Measurements from ENCODE around the gene SART1.
A peak's percentile ranks its signal among the peaks of the same experiment; 100 is the strongest.

The SART1 gene

DNA sequence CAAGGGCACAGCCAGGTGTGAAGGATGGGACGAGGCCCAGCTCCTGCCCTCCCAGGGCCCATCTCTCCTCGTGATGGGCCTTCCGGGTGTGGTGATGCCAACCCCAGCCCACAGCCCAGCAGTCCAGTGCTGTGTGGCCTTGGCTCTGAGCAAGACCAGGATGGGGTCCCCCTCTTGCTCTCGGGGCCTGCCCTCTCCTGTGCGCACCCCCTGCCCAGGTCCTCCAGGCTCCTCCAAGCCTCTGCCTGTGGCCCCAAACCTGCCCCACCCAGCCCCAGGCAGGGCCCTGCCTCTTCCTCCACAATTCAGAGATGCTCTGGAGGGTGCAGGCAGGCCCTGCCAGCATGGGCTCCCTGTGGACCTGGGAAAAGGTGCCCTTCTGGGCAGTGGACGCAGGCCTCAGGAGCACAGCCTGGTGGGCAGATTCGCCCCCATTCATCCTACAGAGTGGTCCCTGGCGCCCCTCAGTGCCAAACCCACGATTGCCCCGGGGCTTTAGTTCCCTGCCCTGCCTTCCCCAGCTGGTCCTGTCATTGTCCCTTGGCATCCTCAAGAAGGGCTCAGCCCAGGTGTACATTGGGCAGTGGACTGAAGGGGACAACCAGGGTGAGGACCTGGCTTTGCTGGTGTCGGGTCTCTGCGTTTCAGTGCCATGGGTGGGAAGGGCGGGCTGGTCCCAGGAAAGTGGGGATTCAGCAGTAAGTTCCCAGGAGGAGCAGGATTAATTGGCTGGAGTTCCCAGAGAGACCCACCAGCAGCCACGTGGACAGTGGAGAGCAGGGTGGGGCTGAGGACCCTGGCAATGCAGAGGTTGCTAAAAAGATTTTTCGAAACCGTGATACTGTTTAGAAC lies 20.7 kb downstream of the SART1 start:
- H3K9me3 Mint-ChIP-seq, result no peaks in the 10 kb centered on the region
- no peaks in the 10 kb centered on the region for H3K4me1 Mint-ChIP-seq (ENCODE audit: low read depth)
- no peaks in the 10 kb centered on the region for H3K27me3 Mint-ChIP-seq
- peaks cover 29% of the 10 kb centered on the region for H3K36me3 Mint-ChIP-seq (ENCODE audit: low read depth)
- no peak overlapping the region for H3K27ac Mint-ChIP-seq
- H3K4me3 Mint-ChIP-seq, result no peak overlapping the region
- DNase-seq, result no peak

DNA sequence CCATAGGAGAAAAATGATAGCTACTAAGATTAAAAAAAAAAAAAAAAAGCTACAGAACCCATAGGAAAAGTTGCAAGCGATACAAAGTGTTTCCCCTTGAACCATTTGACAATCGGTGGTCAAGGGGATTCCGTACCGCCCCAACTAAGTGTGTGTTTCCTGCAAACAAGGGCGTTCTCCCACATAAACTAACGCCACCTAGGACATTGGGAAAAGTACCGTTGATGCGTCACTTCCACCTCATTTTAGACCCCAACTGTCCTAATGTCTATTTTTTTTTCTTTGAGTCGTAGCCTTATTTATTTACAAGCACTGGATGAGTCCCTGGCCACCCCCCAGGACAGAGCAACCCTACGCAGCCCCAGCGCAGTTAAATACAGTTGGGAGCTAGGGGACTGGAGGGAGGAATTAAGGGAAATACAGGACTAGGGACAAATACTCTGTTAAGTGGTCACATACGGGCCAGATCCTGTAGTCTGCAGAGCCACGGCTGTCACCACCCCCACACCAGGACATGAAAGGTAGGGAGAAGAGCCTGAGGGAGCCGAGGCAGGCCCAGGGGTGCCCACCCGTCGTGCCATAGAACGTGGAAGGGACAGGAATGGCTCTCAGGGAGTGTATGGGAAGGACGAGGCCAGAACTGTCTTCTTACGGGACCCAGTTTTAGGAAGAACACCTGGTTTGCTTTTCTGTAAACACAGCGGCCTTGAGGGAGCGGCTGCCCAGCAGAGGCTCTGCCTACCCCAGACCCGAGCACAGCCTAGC lies 21.5 kb downstream of the SART1 start:
- Mint-ChIP-seq H3K27ac (no peak overlapping the region), H3K9me3 (no peaks in the 10 kb centered on the region), H3K4me1 (ENCODE audit: low read depth) (no peaks in the 10 kb centered on the region), H3K36me3 (ENCODE audit: low read depth) (peaks cover 23% of the 10 kb centered on the region), H3K27me3 (no peaks in the 10 kb centered on the region), H3K4me3 (no peak overlapping the region)
- no peak for DNase-seq

DNA sequence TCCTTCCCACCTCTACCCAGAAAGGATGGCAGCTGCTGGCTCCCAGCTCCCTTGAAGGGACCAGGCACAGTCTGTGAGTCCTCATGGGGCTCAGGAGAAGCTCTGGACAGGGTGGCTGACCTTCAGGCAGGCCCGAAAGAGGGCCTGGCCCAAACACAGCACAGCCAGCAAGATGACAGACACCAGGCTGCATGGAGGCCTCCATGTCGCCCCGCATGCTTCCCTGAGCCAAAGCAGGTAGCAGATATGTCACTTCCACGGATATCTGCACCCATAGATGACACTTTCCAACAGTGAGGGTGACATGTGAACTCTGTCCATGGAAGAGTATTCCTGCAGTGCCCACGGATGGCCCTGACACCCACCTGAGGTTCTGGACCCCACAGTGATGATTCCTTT lies 22.1 kb downstream of the SART1 start:
- no peak overlapping the region for H3K27ac Mint-ChIP-seq
- no peak overlapping the region for H3K4me3 Mint-ChIP-seq
- no peaks in the 10 kb centered on the region for H3K27me3 Mint-ChIP-seq
- H3K4me1 Mint-ChIP-seq (ENCODE audit: low read depth), result no peaks in the 10 kb centered on the region
- no peak for DNase-seq
- peaks cover 18% of the 10 kb centered on the region for H3K36me3 Mint-ChIP-seq (ENCODE audit: low read depth)
- H3K9me3 Mint-ChIP-seq, result no peaks in the 10 kb centered on the region

DNA sequence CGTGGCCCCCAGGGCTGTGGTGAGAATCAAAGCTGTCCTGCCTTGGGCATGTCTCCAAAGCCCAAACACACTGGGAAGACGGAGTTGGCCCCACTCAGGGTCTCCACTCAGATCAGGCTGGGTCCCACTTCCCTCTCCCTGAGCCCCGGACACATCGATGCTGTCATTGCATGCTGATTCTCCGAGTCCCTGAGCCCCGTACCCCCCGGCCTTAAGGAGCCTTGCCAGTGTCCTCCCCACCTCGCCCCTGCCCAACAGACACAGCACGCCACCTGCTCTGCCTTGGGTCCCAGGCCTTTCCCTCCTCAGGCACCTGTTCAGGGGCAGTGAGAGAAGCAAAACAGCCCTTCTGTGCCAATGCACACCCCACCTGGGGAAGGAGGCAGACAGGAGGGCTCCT lies 25.8 kb downstream of the SART1 start:
- no peak overlapping the region for H3K27ac Mint-ChIP-seq
- peaks cover 17% of the 10 kb centered on the region for H3K36me3 Mint-ChIP-seq (ENCODE audit: low read depth)
- no peaks in the 10 kb centered on the region for H3K9me3 Mint-ChIP-seq
- no peak for DNase-seq
- H3K4me1 Mint-ChIP-seq (ENCODE audit: low read depth), result peaks cover 5% of the 10 kb centered on the region
- no peaks in the 10 kb centered on the region for H3K27me3 Mint-ChIP-seq
- H3K4me3 Mint-ChIP-seq, result no peak overlapping the region

- Mint-ChIP-seq H3K36me3 (ENCODE audit: low read depth) (peaks cover 22% of the 10 kb centered on the region), H3K27ac (peak overlapping the region; percentile 80), H3K4me3 (no peak overlapping the region), H3K4me1 (ENCODE audit: low read depth) (peaks cover 5% of the 10 kb centered on the region), H3K9me3 (no peaks in the 10 kb centered on the region), H3K27me3 (no peaks in the 10 kb centered on the region)
- DNase-seq, result peak; percentile 83
These were observed 27.5 kb downstream of the SART1 start for GRCh38 chr11:65988791-65989592.

DNA sequence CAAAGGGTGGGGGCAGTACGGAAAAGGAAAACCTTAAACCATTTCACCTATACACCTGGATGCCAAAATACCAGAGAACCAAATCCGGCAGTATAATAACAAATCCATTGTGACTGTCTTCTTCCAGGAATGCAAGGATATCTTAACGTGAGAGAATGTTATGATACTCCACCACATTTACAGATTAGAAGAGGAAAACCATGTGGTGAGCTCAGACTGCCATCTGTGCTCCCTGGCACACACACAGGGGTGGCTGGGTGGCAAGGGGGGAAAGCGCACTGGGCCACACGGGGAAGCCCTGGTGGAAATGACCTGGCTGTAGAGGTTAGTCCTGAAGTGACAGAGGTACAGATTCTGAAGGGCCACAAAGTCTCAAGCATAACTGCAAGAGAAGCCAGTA lies 30.5 kb downstream of the SART1 start:
- peaks cover 43% of the 10 kb centered on the region for H3K36me3 Mint-ChIP-seq (ENCODE audit: low read depth)
- H3K27me3 Mint-ChIP-seq, result no peaks in the 10 kb centered on the region
- no peak overlapping the region for H3K27ac Mint-ChIP-seq
- peaks cover 7% of the 10 kb centered on the region for H3K4me1 Mint-ChIP-seq (ENCODE audit: low read depth)
- H3K9me3 Mint-ChIP-seq, result no peaks in the 10 kb centered on the region
- H3K4me3 Mint-ChIP-seq, result no peak overlapping the region
- DNase-seq, result no peak

- DNase-seq, result no peak
- peaks cover 76% of the 10 kb centered on the region for H3K36me3 Mint-ChIP-seq (ENCODE audit: low read depth)
- peaks cover 24% of the 10 kb centered on the region for H3K4me1 Mint-ChIP-seq (ENCODE audit: low read depth)
- no peaks in the 10 kb centered on the region for H3K9me3 Mint-ChIP-seq
- H3K27me3 Mint-ChIP-seq, result no peaks in the 10 kb centered on the region
- peak overlapping the region; percentile 85 for H3K27ac Mint-ChIP-seq
- no peak overlapping the region for H3K4me3 Mint-ChIP-seq
These were observed 35.8 kb downstream of the SART1 start for GRCh38 chr11:65997286-65997685.

GRCh38 chr11:66001942-66002647 lies 40.6 kb downstream of the SART1 start, which contains the start of the genes BANF1 and EIF1AD:
BANF1 (plus strand) TSS chr11:66002503; CDS start chr11:66003251, 748 bp downstream.
EIF1AD (minus strand) TSS chr11:66002157; CDS start chr11:66000389, 1,768 bp downstream.
- peaks cover 91% of the 10 kb centered on the region for H3K36me3 Mint-ChIP-seq (ENCODE audit: low read depth)
- no peaks in the 10 kb centered on the region for H3K9me3 Mint-ChIP-seq
- H3K4me1 Mint-ChIP-seq (ENCODE audit: low read depth), result peaks cover 42% of the 10 kb centered on the region
- H3K4me3 Mint-ChIP-seq, result peak within 1 kb of the TSS; percentile 100
- no peaks in the 10 kb centered on the region for H3K27me3 Mint-ChIP-seq
- peak within 1 kb of the TSS; percentile 99 for H3K27ac Mint-ChIP-seq
- peak; percentile 94 for DNase-seq

- DNase-seq, result no peak
- Mint-ChIP-seq H3K9me3 (no peaks in the 10 kb centered on the region), H3K27me3 (no peaks in the 10 kb centered on the region), H3K4me3 (peak overlapping the region; percentile 100), H3K4me1 (ENCODE audit: low read depth) (peaks cover 40% of the 10 kb centered on the region), H3K27ac (peak overlapping the region; percentile 99), H3K36me3 (ENCODE audit: low read depth) (peaks cover 84% of the 10 kb centered on the region)
These were observed 41.2 kb downstream of the SART1 start for GRCh38 chr11:66002648-66003225.

DNA sequence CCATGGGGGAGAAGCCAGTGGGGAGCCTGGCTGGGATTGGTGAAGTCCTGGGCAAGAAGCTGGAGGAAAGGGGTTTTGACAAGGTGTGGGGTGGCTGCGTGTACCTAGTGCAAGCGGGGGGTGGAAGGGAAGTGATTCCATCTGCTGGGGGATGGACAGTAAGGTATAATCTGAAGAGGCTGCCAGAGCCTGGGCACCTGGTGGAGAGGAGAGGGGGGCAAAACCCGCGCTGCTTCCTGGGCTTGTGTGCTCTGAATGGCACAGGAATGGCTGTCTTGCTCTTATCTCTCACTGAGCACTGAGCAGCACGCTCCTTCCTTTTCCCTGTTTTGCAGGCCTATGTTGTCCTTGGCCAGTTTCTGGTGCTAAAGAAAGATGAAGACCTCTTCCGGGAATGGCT lies 41.8 kb downstream of the SART1 start:
- peak overlapping the region; percentile 99 for H3K27ac Mint-ChIP-seq
- H3K36me3 Mint-ChIP-seq (ENCODE audit: low read depth), result peaks cover 79% of the 10 kb centered on the region
- no peaks in the 10 kb centered on the region for H3K27me3 Mint-ChIP-seq
- H3K9me3 Mint-ChIP-seq, result no peaks in the 10 kb centered on the region
- H3K4me3 Mint-ChIP-seq, result peak overlapping the region; percentile 100
- peaks cover 40% of the 10 kb centered on the region for H3K4me1 Mint-ChIP-seq (ENCODE audit: low read depth)
- DNase-seq, result no peak

DNA sequence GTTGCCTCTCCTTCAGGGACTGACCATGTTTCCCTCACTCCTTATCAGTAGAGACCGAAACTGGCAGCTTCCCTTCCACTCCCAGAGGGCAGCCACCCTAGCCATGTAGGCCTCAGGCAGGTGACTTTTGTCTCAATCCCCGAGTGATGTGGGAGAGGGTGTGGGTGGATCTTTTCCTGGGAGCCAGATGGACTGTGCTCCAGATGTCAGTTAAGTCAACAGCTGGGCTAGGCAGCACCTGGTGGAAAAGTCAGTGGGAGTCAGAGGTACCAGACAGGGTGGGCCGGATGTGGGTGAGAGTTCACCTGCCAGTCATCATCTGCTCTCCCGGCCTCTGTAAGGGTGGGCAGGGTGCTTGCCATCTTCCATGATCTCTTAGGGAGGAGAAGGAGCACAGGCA lies 42.7 kb downstream of the SART1 start:
- Mint-ChIP-seq H3K9me3 (no peaks in the 10 kb centered on the region), H3K36me3 (ENCODE audit: low read depth) (peaks cover 70% of the 10 kb centered on the region), H3K4me1 (ENCODE audit: low read depth) (peaks cover 37% of the 10 kb centered on the region), H3K4me3 (peak overlapping the region; percentile 100), H3K27ac (peak overlapping the region; percentile 81), H3K27me3 (no peaks in the 10 kb centered on the region)
- DNase-seq, result no peak

GRCh38 chr11:66006134-66006890 lies 44.8 kb downstream of the SART1 start:
- H3K36me3 Mint-ChIP-seq (ENCODE audit: low read depth), result peaks cover 50% of the 10 kb centered on the region

GRCh38 chr11:66006891-66007176 lies 45.3 kb downstream of the SART1 start:
- peaks cover 4% of the 10 kb centered on the region for H3K27me3 Mint-ChIP-seq
- no peak overlapping the region for H3K4me3 Mint-ChIP-seq
- peaks cover 45% of the 10 kb centered on the region for H3K36me3 Mint-ChIP-seq (ENCODE audit: low read depth)
- DNase-seq, result no peak
- H3K27ac Mint-ChIP-seq, result peak overlapping the region; percentile 26
- H3K4me1 Mint-ChIP-seq (ENCODE audit: low read depth), result peaks cover 20% of the 10 kb centered on the region
- H3K9me3 Mint-ChIP-seq, result no peaks in the 10 kb centered on the region

More at GRCh38 chr11:66006134-66006890, 44.8 kb downstream of the SART1 start:
- Mint-ChIP-seq H3K9me3 (no peaks in the 10 kb centered on the region), H3K4me1 (ENCODE audit: low read depth) (peaks cover 20% of the 10 kb centered on the region), H3K27ac (peak overlapping the region; percentile 26), H3K27me3 (peaks cover under 1% of the 10 kb centered on the region), H3K4me3 (no peak overlapping the region)
- no peak for DNase-seq

All from activated T-cell treated with anti-CD3 and anti-CD28 coated beads, Interleukin-2, amount 50 U/mL, for 24 hours (primary cell).